ENCODE results near the gene NEK6.

GRCh38 chr9:124209279-124209678 is 48.5 kb upstream of the NEK6 start:
- TF ChIP-seq POLR2A (IDR thresholded peaks at IDR 0.05; ENCODE audit: low read depth) (no peak), CTCF (IDR thresholded peaks at IDR 0.05) (no peak), EP300 (IDR thresholded peaks at IDR 0.05) (no peak), POLR2AphosphoS5 (IDR thresholded peaks at IDR 0.05) (no peak)

All from esophagus muscularis mucosa (tissue), 4 donors.